IMR-90 (cell line): ENCODE results near the gene PRDM12. TPM values are rescaled to one million over a fixed set of nuclear protein-coding genes. Genes with fewer than 3 reads are reported as not detected.

Experiments
- ATAC-seq: fragments of 200-7000 bp; cut with Tn5 transposase; 2 replicates; pipeline ENCODE4 v1.9.1; 2020; ENCODE audit warnings: low read depth, mild to moderate bottlenecking, moderate library complexity
- BruUV-seq: library from RNA; stranded (reverse); fragments of 400-500 nt; replicated peaks from 2 replicates; lab custom pipeline; 2021; lab: Mats Ljungman, UMichigan
- CTCF ChIA-PET: fragments of 300-600 bp; formaldehyde crosslinking; extraction: SDS; loops from one replicate; lab custom pipeline; 2021; ENCODE audit warnings: antibody characterized with exemption; lab: Yijun Ruan, JAX
- POLR2A ChIA-PET: fragments of 300-600 bp; sonication (Branson Sonifier 250); formaldehyde crosslinking; loops from one replicate; lab custom pipeline; 2022; ENCODE audit warnings: antibody characterized with exemption; ENCODE audit not compliant: unreplicated experiment; lab: Charles Lee
- DNase-seq: peaks from one replicate; pipeline ENCODE4 v3.0.0; 2013
- H2AFZ ChIP-seq: replicated peaks from 2 replicates; pipeline ENCODE3; 2013; ENCODE audit warnings: low read length, mild to moderate bottlenecking; ENCODE audit not compliant: poor library complexity
- H2AK5ac ChIP-seq: 2 replicates; pipeline ENCODE4 v1.6.1; 2013; ENCODE audit warnings: low read depth, low read length, inconsistent platforms
- H2AK9ac ChIP-seq: replicated peaks from 2 replicates; pipeline ENCODE3; 2013; ENCODE audit warnings: mild to moderate bottlenecking, low read depth, low read length, moderate library complexity; ENCODE audit not compliant: poor library complexity
- H2BK120ac ChIP-seq: 2 replicates; pipeline ENCODE4 v1.6.1; 2013; ENCODE audit warnings: low read depth, low read length, inconsistent platforms
- H2BK15ac ChIP-seq: 3 replicates; pipeline ENCODE4 v1.6.1; 2013; ENCODE audit warnings: low read depth, low read length, inconsistent platforms
- H2BK20ac ChIP-seq: 2 replicates; pipeline ENCODE4 v1.6.1; 2013; ENCODE audit warnings: low read depth, mild to moderate bottlenecking, inconsistent platforms, low read length, moderate library complexity
- H2BK5ac ChIP-seq: 2 replicates; pipeline ENCODE4 v1.6.1; 2013; ENCODE audit warnings: mild to moderate bottlenecking, low read depth, low read length, inconsistent platforms; ENCODE audit not compliant: poor library complexity, severe bottlenecking
- H3K14ac ChIP-seq: replicated peaks from 2 replicates; pipeline ENCODE4 v1.6.1; 2013; ENCODE audit warnings: low read depth, low read length, inconsistent platforms
- H3K18ac ChIP-seq: 2 replicates; pipeline ENCODE4 v1.6.1; 2013; ENCODE audit warnings: low read depth, low read length, control low read depth
- H3K23ac ChIP-seq: 2 replicates; pipeline ENCODE4 v1.6.1; 2013; ENCODE audit warnings: low read depth, low read length, inconsistent platforms
- H3K27ac ChIP-seq: 2 replicates; pipeline ENCODE4 v1.5.1; 2013; ENCODE audit warnings: mild to moderate bottlenecking, control low read depth, low read length; ENCODE audit not compliant: insufficient read depth
- H3K27me3 ChIP-seq: 2 replicates; pipeline ENCODE4 v1.6.1; 2013; ENCODE audit warnings: low read length; ENCODE audit not compliant: control insufficient read depth, insufficient read depth
- H3K36me3 ChIP-seq: 2 replicates; pipeline ENCODE4 v1.6.1; 2013; ENCODE audit warnings: low read length, mixed read lengths; ENCODE audit not compliant: control insufficient read depth, insufficient read depth
- H3K4ac ChIP-seq: 2 replicates; pipeline ENCODE4 v1.6.1; 2013; ENCODE audit warnings: low read depth, low read length, inconsistent platforms
- H3K4me1 ChIP-seq: 2 replicates; pipeline ENCODE4 v1.6.1; 2013; ENCODE audit warnings: low read length, mixed read lengths; ENCODE audit not compliant: control insufficient read depth, insufficient read depth
- H3K4me2 ChIP-seq: 2 replicates; pipeline ENCODE4 v1.6.1; 2013; ENCODE audit warnings: low read depth, mild to moderate bottlenecking, control low read depth, low read length, moderate library complexity
- H3K4me3 ChIP-seq: 2 replicates; pipeline ENCODE4 v1.5.1; 2013; ENCODE audit warnings: low read depth, mild to moderate bottlenecking, control low read depth, low read length, moderate library complexity; ENCODE audit not compliant: insufficient read depth
- H3K56ac ChIP-seq: 2 replicates; pipeline ENCODE4 v1.6.1; 2013; ENCODE audit warnings: low read length, inconsistent platforms; ENCODE audit not compliant: insufficient read depth; ENCODE audit errors: extremely low read depth
- H3K79me1 ChIP-seq, 2 experiments: 2 replicates each; pipeline ENCODE4 v1.6.1; 2013; ENCODE audit warnings: low read length in 2 of 2, inconsistent platforms in 1 of 2, low read depth in 1 of 2
- H3K9ac ChIP-seq: 2 replicates; pipeline ENCODE4 v1.6.1; 2013; ENCODE audit warnings: low read depth, low read length, control low read depth
- H3K9me1 ChIP-seq: 2 replicates; pipeline ENCODE4 v1.6.1; 2013; ENCODE audit warnings: low read length, inconsistent platforms; ENCODE audit not compliant: insufficient read depth
- H3K9me3 ChIP-seq: 2 replicates; pipeline ENCODE4 v1.6.1; 2013; ENCODE audit warnings: low read length; ENCODE audit not compliant: control insufficient read depth, insufficient read depth
- H4K20me1 ChIP-seq: 2 replicates; pipeline ENCODE4 v1.6.1; 2013; ENCODE audit warnings: low read length, inconsistent platforms; ENCODE audit not compliant: insufficient read depth
- H4K5ac ChIP-seq: 2 replicates; pipeline ENCODE4 v1.6.1; 2013; ENCODE audit warnings: mild to moderate bottlenecking, low read depth, low read length, control low read depth
- H4K8ac ChIP-seq, 2 experiments: 2 replicates each; pipeline ENCODE4 v1.6.1; 2013; ENCODE audit warnings: low read depth in 2 of 2, low read length in 2 of 2, control low read depth in 1 of 2, inconsistent platforms in 1 of 2
- H4K91ac ChIP-seq: 2 replicates; pipeline ENCODE4 v1.6.1; 2013; ENCODE audit warnings: low read depth, low read length, inconsistent platforms; ENCODE audit not compliant: insufficient read depth
- CHD1 ChIP-seq: IDR thresholded peaks from 2 replicates; pipeline ENCODE4 v1.6.1; 2012; ENCODE audit warnings: low read depth, low read length, improper control_type of control experiment
- MXI1 ChIP-seq: IDR thresholded peaks from 2 replicates; pipeline ENCODE4 v1.6.1; 2012; ENCODE audit warnings: low read depth, mild to moderate bottlenecking, low read length, moderate library complexity, borderline replicate concordance
- POLR2A ChIP-seq: IDR thresholded peaks from 2 replicates; pipeline ENCODE4 v1.6.1; 2012; ENCODE audit warnings: mild to moderate bottlenecking, low read depth, low read length
- RAD21 ChIP-seq: IDR thresholded peaks from 2 replicates; pipeline ENCODE4 v1.6.1; 2012; ENCODE audit warnings: low read length, improper control_type of control experiment
- RCOR1 ChIP-seq: IDR thresholded peaks from 2 replicates; pipeline ENCODE4 v1.6.1; 2012; ENCODE audit warnings: mild to moderate bottlenecking, low read length, improper control_type of control experiment; ENCODE audit not compliant: insufficient replicate concordance
- SMC3 ChIP-seq: fragments of 150-350 bp; IDR thresholded peaks from 2 replicates; pipeline ENCODE4 v1.6.1; 2016; ENCODE audit warnings: low read depth, mild to moderate bottlenecking, antibody characterized with exemption, low read length, moderate library complexity
- WGBS, 2 experiments: methylation state at CpG; one replicate each; pipeline versions ENCODE4 v1.1.5 to v1.1.7; 2013; ENCODE audit warnings: missing lambda C conversion rate in 2 of 2; ENCODE audit not compliant: insufficient read length in 1 of 2; ENCODE audit errors: extremely low coverage in 2 of 2; 5-methylcytosine and 5-hydroxymethylcytosine counted together
- dilution Hi-C: fragments of 300-500 bp; cut with HindIII; formaldehyde crosslinking; loops from one replicate; pipeline ENCODE4 v1.14.3; 2018; ENCODE audit warnings: low sequenced_read_pairs; ENCODE audit not compliant: unreplicated experiment
- in situ Hi-C: fragments of 300-500 bp; cut with MboI; formaldehyde crosslinking; loops from 3 replicates; pipeline ENCODE4 v1.14.3; 2019; ENCODE audit warnings: low sequenced_read_pairs, inconsistent platforms, mixed read lengths
- intact Hi-C: fragments of 100-400 bp; cut with micrococcal nuclease; formaldehyde crosslinking; loops from 2 replicates; pipeline ENCODE4 v1.10.0; 2022
- polyA plus RNA-seq, 3 experiments: library from polyadenylated mRNA; depleted of rRNA; stranded (reverse); fragments of >200 nt; gene quantifications; 2 replicates each; pipeline ENCODE4 v1.2.3, GENCODE V29; 2012; ENCODE audit warnings: low replicate concordance in 1 of 3
- total RNA-seq: library from RNA; depleted of rRNA; stranded (reverse); fragments of >200 nt; gene quantifications from 2 replicates; pipeline ENCODE4 v1.2.3, GENCODE V29; 2012
- TF ChIP-seq, protein P1 (sequence below): fragments of 150-350 bp; IDR thresholded peaks from 2 replicates; pipeline ENCODE4 v1.6.1; 2016; ENCODE audit warnings: low read depth, mild to moderate bottlenecking, low read length, moderate library complexity, borderline replicate concordance
- TF ChIP-seq, protein P2 (sequence below): conservative IDR thresholded peaks from 2 replicates; pipeline ENCODE4 v1.5.1; 2012; ENCODE audit warnings: mild to moderate bottlenecking, low read depth, low read length, improper control_type of control experiment

PRDM12 gene
- total and polyA plus RNA-seq, 2 of the 4 experiments (the other 2 are of a cell fraction): not detected

DNA sequence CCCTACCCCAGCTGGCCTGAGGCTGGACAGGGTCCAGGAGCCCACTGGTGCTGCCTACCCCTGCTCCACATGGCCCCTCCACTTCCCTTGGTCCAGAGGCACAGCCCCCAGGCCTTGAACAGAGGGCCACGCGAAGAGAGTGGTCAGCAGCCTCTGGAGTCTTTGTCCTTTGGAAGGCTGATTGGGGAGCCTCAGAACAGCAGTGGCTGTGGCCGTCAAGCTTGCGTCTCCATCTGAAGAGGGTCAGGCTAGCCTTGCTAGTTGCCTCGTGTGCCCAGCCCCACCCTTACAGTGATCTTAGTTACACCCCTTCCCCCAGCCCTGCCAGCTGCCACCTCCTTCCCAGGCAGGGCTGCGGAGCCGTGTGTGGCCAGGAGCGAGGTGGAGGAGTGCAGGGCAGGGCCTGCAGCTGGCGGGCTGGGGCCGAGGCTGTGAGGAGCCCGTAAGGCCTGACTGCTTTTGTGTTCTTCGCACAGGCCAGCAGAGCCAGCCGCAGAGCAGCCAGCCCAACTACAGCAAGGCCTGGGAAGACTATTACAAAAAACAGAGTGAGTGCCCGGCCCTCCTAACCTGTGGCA is 30.1 kb upstream of the PRDM12 start:
- no peak overlapping the region for H3K56ac ChIP-seq
- ChIA-PET CTCF (no interaction called here), POLR2A (no interaction called here)
- H2BK120ac ChIP-seq: no peak overlapping the region
- H3K27ac ChIP-seq: no peak overlapping the region
- no peak overlapping the region for H2AK5ac ChIP-seq
- intact Hi-C loops (no loop called here), dilution Hi-C loops (no loop called here), in situ Hi-C loops (no loop called here)
- H2BK15ac ChIP-seq: no peak overlapping the region
- no peak overlapping the region for H2AFZ ChIP-seq
- H3K4me3 ChIP-seq: no peak overlapping the region
- TF ChIP-seq POLR2A (no peak), CHD1 (no peak), RAD21 (no peak), RCOR1 (no peak), SMC3 (no peak), MXI1 (no peak)
- TF ChIP-seq, protein P1, sequence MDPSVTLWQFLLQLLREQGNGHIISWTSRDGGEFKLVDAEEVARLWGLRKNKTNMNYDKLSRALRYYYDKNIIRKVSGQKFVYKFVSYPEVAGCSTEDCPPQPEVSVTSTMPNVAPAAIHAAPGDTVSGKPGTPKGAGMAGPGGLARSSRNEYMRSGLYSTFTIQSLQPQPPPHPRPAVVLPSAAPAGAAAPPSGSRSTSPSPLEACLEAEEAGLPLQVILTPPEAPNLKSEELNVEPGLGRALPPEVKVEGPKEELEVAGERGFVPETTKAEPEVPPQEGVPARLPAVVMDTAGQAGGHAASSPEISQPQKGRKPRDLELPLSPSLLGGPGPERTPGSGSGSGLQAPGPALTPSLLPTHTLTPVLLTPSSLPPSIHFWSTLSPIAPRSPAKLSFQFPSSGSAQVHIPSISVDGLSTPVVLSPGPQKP: no peak
- TF ChIP-seq, protein P2, sequence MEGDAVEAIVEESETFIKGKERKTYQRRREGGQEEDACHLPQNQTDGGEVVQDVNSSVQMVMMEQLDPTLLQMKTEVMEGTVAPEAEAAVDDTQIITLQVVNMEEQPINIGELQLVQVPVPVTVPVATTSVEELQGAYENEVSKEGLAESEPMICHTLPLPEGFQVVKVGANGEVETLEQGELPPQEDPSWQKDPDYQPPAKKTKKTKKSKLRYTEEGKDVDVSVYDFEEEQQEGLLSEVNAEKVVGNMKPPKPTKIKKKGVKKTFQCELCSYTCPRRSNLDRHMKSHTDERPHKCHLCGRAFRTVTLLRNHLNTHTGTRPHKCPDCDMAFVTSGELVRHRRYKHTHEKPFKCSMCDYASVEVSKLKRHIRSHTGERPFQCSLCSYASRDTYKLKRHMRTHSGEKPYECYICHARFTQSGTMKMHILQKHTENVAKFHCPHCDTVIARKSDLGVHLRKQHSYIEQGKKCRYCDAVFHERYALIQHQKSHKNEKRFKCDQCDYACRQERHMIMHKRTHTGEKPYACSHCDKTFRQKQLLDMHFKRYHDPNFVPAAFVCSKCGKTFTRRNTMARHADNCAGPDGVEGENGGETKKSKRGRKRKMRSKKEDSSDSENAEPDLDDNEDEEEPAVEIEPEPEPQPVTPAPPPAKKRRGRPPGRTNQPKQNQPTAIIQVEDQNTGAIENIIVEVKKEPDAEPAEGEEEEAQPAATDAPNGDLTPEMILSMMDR: no peak
- H3K36me3 ChIP-seq: peaks cover 80% of the 10 kb centered on the region
- no peaks in the 10 kb centered on the region; a peak in 1 of 4 replicates for H3K79me1 ChIP-seq
- H3K23ac ChIP-seq: no peak overlapping the region
- peaks cover 4% of the 10 kb centered on the region; the same call in 1 of the 2 replicates for H3K9me1 ChIP-seq
- no peak overlapping the region for H4K91ac ChIP-seq
- DNase-seq (no peak), ATAC-seq (no peak)
- no peak overlapping the region for H2BK5ac ChIP-seq
- no peaks in the 10 kb centered on the region for H3K4me1 ChIP-seq
- no peaks in the 10 kb centered on the region; the same call in 1 of the 2 replicates for H4K20me1 ChIP-seq
- BruUV-seq: no TSS peak
- H3K27me3 ChIP-seq: no peaks in the 10 kb centered on the region
- no peak overlapping the region for H3K4me2 ChIP-seq
- no peak overlapping the region for H3K4ac ChIP-seq
- H2BK20ac ChIP-seq: no peak overlapping the region
- no CpG with 5 or more reads among the region's 14 CpGs for WGBS, 2 experiments
- H4K5ac ChIP-seq: no peak overlapping the region
- H3K14ac ChIP-seq: no peak overlapping the region
- no peak overlapping the region for H3K9ac ChIP-seq
- H4K8ac ChIP-seq: no peak overlapping the region
- no peak overlapping the region for H3K18ac ChIP-seq
- no peaks in the 10 kb centered on the region for H3K9me3 ChIP-seq
- no peak overlapping the region for H2AK9ac ChIP-seq
